Thoracic aorta (tissue), 2 donors: Measurements from ENCODE around the gene RIPK1. TPM values are rescaled to one million over a fixed set of nuclear protein-coding genes. Genes with fewer than 3 reads are reported as not detected.
A peak's percentile ranks its signal among the peaks of the same experiment; 100 is the strongest.

Experiments used
- ATAC-seq: fragments of 150-250 bp; one replicate; pipeline ENCODE4 v1.8.0; 2017; ENCODE audit warnings: low read depth; ENCODE audit not compliant: insufficient number of reproducible peaks, low FRiP score
- DNase-seq: peaks from one replicate; pipeline ENCODE4 v3.0.0-alpha.2; 2020; ENCODE audit warnings: low spot score
- H3K27ac ChIP-seq, 2 donors: fragments of 200-600 bp; sonication (generic); 1 replicate in 1 of 2; 2 replicates in 1 of 2; pipeline ENCODE4 v1.5.1; 2016; ENCODE audit warnings: mild to moderate bottlenecking in 2 of 2, moderate library complexity in 2 of 2
- H3K27me3 ChIP-seq: fragments of 200-600 bp; sonication (generic); replicated peaks from 2 replicates; pipeline ENCODE4 v1.6.0; 2016; ENCODE audit warnings: mild to moderate bottlenecking; ENCODE audit not compliant: insufficient read depth
- H3K36me3 ChIP-seq: fragments of 200-600 bp; sonication (generic); one replicate; pipeline ENCODE4 v1.5.1; 2016
- H3K4me1 ChIP-seq, 2 donors: fragments of 200-600 bp; sonication (generic); 1 replicate in 1 of 2; 2 replicates in 1 of 2; pipeline versions ENCODE4 v1.5.1 to v1.6.0; 2016; ENCODE audit warnings: low read depth in 2 of 2, mild to moderate bottlenecking in 1 of 2; ENCODE audit not compliant: control insufficient read depth in 1 of 2
- H3K4me3 ChIP-seq: fragments of 200-600 bp; sonication (generic); 2 replicates; pipeline ENCODE4 v1.5.1; 2016; ENCODE audit warnings: mild to moderate bottlenecking
- H3K9me3 ChIP-seq: fragments of 200-600 bp; sonication (generic); 2 replicates; pipeline ENCODE4 v1.5.1; 2016
- CTCF ChIP-seq: fragments of 200-600 bp; sonication (generic); IDR thresholded peaks from one replicate; pipeline ENCODE4 v1.5.1; 2019; ENCODE audit warnings: antibody characterized with exemption
- total RNA-seq, 2 donors: library from RNA; depleted of rRNA; stranded (reverse); fragments of >200 nt; gene quantifications; one replicate each; pipeline versions ENCODE4 v1.1.0 to v1.2.3, GENCODE V29; 2016

RIPK1 gene
- total RNA-seq, 2 donors from 2014 or later: 17.2 to 44.5 TPM

DNA sequence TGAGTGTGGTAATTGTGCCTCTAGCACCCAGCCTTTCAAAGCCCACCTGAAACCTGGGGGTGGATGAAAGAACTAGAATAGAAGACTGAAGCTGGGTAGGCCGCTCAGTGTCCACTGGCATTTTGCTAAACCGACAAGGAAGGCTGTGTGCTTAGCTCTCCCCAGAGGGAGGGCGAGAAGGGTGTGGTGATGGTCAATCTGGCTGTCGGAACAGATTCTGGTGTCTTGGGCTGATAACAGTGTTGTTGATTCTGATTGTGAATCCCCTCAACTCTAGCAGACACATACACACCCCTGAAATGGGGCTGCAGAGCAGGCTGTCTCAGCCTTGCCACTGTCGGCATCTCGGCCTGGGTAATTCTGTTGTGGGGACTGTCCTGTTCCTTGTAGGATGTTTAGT is 46.1 kb downstream of the RIPK1 start:
- no peaks in the 10 kb centered on the region for H3K9me3 ChIP-seq
- peaks cover 40% of the 10 kb centered on the region for H3K36me3 ChIP-seq
- H3K27ac ChIP-seq: no peak overlapping the region
- peaks cover 0 to 15% of the 10 kb centered on the region in 2 donors for H3K4me1 ChIP-seq
- ATAC-seq (no peak), DNase-seq (no peak)
- H3K27me3 ChIP-seq: no peaks in the 10 kb centered on the region
- TF ChIP-seq CTCF: no peak
- no peak overlapping the region for H3K4me3 ChIP-seq

DNA sequence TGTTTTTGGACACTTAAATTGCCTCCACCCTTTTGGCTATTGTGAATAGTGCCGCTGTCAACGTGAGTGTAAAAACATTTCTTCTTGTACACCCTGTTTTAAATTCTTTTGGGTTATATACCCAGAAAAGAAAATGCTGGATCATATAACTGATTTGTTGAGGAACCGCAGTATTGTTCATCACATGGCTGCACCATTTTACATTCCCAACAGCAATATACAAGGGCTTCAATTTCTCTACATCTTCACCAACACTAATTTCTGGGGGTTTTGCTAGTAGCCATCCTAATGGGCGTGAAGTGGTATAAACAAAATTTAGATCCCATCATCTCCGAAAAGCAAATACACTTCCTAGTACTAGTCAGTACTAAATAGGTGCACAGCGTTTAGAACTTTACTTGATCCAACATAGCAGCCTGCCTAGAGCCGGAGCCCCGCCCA is 49.6 kb downstream of the RIPK1 start:
- ATAC-seq: no peak
- Histone ChIP-seq H3K9me3 (no peaks in the 10 kb centered on the region), H3K4me1 (peaks cover 0 to 18% of the 10 kb centered on the region in 2 donors), H3K4me3 (peak overlapping the region; percentile 86), H3K27me3 (no peaks in the 10 kb centered on the region), H3K27ac (peak overlapping the region; percentile 89 to 90), H3K36me3 (peaks cover 20% of the 10 kb centered on the region)
- no peak for DNase-seq
- TF ChIP-seq CTCF: no peak

DNA sequence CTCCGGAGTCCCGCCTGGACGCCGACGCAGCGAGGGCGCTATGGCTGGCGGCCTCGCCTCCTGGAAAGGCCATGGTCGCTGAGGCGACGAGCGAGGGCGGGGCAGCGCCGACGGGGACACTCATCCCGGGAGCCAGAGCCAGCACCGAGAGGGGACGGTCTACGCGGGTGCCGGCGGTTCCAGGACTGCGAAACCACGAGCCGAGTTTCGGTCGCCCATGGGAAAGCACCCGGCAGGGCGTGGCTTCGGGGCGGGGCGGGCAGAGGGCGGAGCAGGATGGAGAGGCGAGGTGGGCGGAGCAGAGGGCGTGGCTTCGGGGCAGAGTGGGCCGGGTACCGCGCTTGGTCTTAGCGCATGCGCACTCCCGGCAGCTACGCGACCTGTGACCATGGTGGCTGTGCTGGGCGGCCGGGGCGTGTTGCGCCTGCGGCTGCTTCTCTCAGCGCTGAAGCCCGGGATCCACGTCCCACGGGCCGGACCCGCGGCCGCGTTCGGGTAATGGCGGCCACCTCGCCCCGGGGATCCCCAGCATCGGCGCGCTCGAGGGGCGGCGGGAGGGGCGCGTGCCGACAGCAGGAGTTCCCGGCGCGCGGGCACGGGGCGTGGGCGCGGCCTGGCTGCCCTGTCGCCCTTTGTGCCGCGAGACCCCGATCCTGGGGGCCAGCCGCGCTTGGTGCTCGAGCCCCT is 50.2 kb downstream of the RIPK1 start, which contains the start of gene BPHL:
TSS of gene BPHL (plus strand) at position 359 of the 687 bp plus-strand sequence. CDS start at position 389, 30 bp downstream.
- Histone ChIP-seq H3K36me3 (peaks cover 14% of the 10 kb centered on the region), H3K4me1 (peaks cover 0 to 18% of the 10 kb centered on the region in 2 donors), H3K9me3 (no peaks in the 10 kb centered on the region), H3K4me3 (peak within 1 kb of the TSS; percentile 86), H3K27ac (peak within 1 kb of the TSS; percentile 89 to 90), H3K27me3 (no peaks in the 10 kb centered on the region)
- TF ChIP-seq CTCF: no peak
- DNase-seq (peak; percentile 91), ATAC-seq (peak; percentile 95)

- DNase-seq (no peak), ATAC-seq (no peak)
- Histone ChIP-seq H3K4me3 (peak overlapping the region; percentile 86), H3K4me1 (peaks cover 0 to 18% of the 10 kb centered on the region in 2 donors), H3K27ac (peak overlapping the region; percentile 89 to 90), H3K27me3 (no peaks in the 10 kb centered on the region), H3K36me3 (peaks cover 8% of the 10 kb centered on the region), H3K9me3 (no peaks in the 10 kb centered on the region)
- no peak for TF ChIP-seq CTCF
These were observed 50.9 kb downstream of the RIPK1 start for GRCh38 chr6:3119040-3119723.

GRCh38 chr6:3120765-3121089 is 52.4 kb downstream of the RIPK1 start:
- Histone ChIP-seq H3K27ac (no peak overlapping the region), H3K4me3 (no peak overlapping the region), H3K36me3 (no peaks in the 10 kb centered on the region), H3K27me3 (no peaks in the 10 kb centered on the region), H3K4me1 (peaks cover 0 to 18% of the 10 kb centered on the region in 2 donors), H3K9me3 (no peaks in the 10 kb centered on the region)
- no peak for TF ChIP-seq CTCF
- DNase-seq: no peak
- no peak for ATAC-seq
